H1 (cell line): ENCODE measurements around the gene GIPC1. TPM values are rescaled to one million over a fixed set of nuclear protein-coding genes. Genes with fewer than 3 reads are reported as not detected.

Experiments used
- CTCF ChIA-PET: fragments of 300-600 bp; sonication (Branson Sonifier 250); formaldehyde crosslinking; loops from one replicate; lab custom pipeline; 2021; ENCODE audit not compliant: partially characterized antibody; lab: Charles Lee
- POLR2A ChIA-PET: fragments of 300-600 bp; sonication (Branson Sonifier 250); formaldehyde crosslinking; loops from one replicate; lab custom pipeline; 2021; ENCODE audit warnings: inconsistent platforms; ENCODE audit not compliant: partially characterized antibody; lab: Charles Lee
- DNase-seq, 2 experiments: peaks; one replicate each; pipeline versions ENCODE4 v3.0.0 to v3.0.0-alpha.2; 2010 to 2022; ENCODE audit warnings: low spot score in 2 of 2, low read depth in 1 of 2, mixed read lengths in 1 of 2
- FAIRE-seq: peaks from 2 replicates; lab custom pipeline; 2011; peaks lifted over from hg19 to GRCh38; lab: Jason Lieb, UNC
- H2AFZ ChIP-seq: 2 replicates; pipeline ENCODE4 v1.8.1; 2012; ENCODE audit warnings: low read length, inconsistent platforms
- H2AK5ac ChIP-seq: 2 replicates; pipeline ENCODE4 v1.6.1; 2013; ENCODE audit warnings: low read depth, low read length
- H2BK120ac ChIP-seq: replicated peaks from 2 replicates; pipeline ENCODE3; 2013; ENCODE audit warnings: low read depth, low read length, inconsistent platforms
- H2BK12ac ChIP-seq: 2 replicates; pipeline ENCODE4 v1.6.1; 2013; ENCODE audit warnings: low read depth, low read length
- H2BK15ac ChIP-seq: 2 replicates; pipeline ENCODE4 v1.6.1; 2013; ENCODE audit warnings: low read length
- H2BK20ac ChIP-seq: 2 replicates; pipeline ENCODE4 v1.6.1; 2013; ENCODE audit warnings: low read length
- H2BK5ac ChIP-seq: 2 replicates; pipeline ENCODE4 v1.6.1; 2013; ENCODE audit warnings: low read depth, low read length
- H3K14ac ChIP-seq: 2 replicates; pipeline ENCODE4 v1.6.1; 2013; ENCODE audit warnings: inconsistent platforms; ENCODE audit not compliant: insufficient read length
- H3K18ac ChIP-seq: 2 replicates; pipeline ENCODE4 v1.6.1; 2013; ENCODE audit warnings: low read length; ENCODE audit errors: extremely low read depth
- H3K23ac ChIP-seq: 2 replicates; pipeline ENCODE4 v1.6.1; 2013; ENCODE audit warnings: inconsistent platforms; ENCODE audit not compliant: insufficient read length
- H3K23me2 ChIP-seq: 2 replicates; pipeline ENCODE4 v1.6.1; 2013; ENCODE audit warnings: low read depth, low read length
- H3K27ac ChIP-seq: 2 replicates; pipeline ENCODE4 v1.6.1; 2011; ENCODE audit warnings: low read depth, low read length, inconsistent platforms
- H3K27me3 ChIP-seq, 4 experiments: replicated peaks in 1 of 4; 1 replicate in 1 of 4; 2 replicates in 3 of 4; pipeline versions ENCODE4 v1.6.1 to v1.8.1; 2011 to 2013; ENCODE audit warnings: low read length in 3 of 4, mild to moderate bottlenecking in 3 of 4, inconsistent platforms in 2 of 4, mixed read lengths in 2 of 4, moderate library complexity in 1 of 4; ENCODE audit not compliant: control insufficient read depth in 3 of 4, insufficient read depth in 3 of 4; ENCODE audit errors: extremely low read depth in 1 of 4
- H3K36me3 ChIP-seq, 4 experiments: 2 replicates each; pipeline versions ENCODE4 v1.6.1 to v1.8.1; 2011 to 2013; ENCODE audit warnings: mild to moderate bottlenecking in 4 of 4, low read length in 3 of 4, moderate library complexity in 2 of 4, control low read depth in 1 of 4, inconsistent platforms in 1 of 4; ENCODE audit not compliant: insufficient read depth in 4 of 4, control insufficient read depth in 2 of 4
- H3K4ac ChIP-seq: replicated peaks from 2 replicates; pipeline ENCODE3; 2013; ENCODE audit warnings: low read length, low read depth, mixed read lengths, inconsistent platforms; ENCODE audit not compliant: insufficient read length
- H3K4me1 ChIP-seq, 4 experiments: replicated peaks in 1 of 4; 1 replicate in 1 of 4; 2 replicates in 3 of 4; pipeline versions ENCODE4 v1.6.1 to v1.8.1; 2011 to 2013; ENCODE audit warnings: low read length in 3 of 4, inconsistent platforms in 2 of 4, mixed read lengths in 1 of 4; ENCODE audit not compliant: insufficient read depth in 4 of 4, control insufficient read depth in 3 of 4
- H3K4me2 ChIP-seq, 2 experiments: 2 replicates each; pipeline versions ENCODE4 v1.6.1 to v1.8.1; 2011 to 2013; ENCODE audit warnings: low read depth in 2 of 2, low read length in 2 of 2, control low read depth in 1 of 2, inconsistent platforms in 1 of 2, mild to moderate bottlenecking in 1 of 2; ENCODE audit not compliant: insufficient read depth in 1 of 2
- H3K4me3 ChIP-seq, 4 experiments: fragments of 200-600, 300-600 bp in 1 of 4; sonication (generic), shearing (Covaris generic), sonication (Bioruptor Twin) in 1 of 4; 2 replicates each; pipeline versions ENCODE4 v1.5.1 to v1.8.1; 2011 to 2016; ENCODE audit warnings: low read length in 4 of 4, low read depth in 3 of 4, control low read depth in 2 of 4, inconsistent platforms in 2 of 4, mild to moderate bottlenecking in 2 of 4, mixed read lengths in 1 of 4, moderate library complexity in 1 of 4; ENCODE audit not compliant: insufficient read depth in 2 of 4; ENCODE audit errors: extremely low read depth in 1 of 4
- H3K56ac ChIP-seq: replicated peaks from 2 replicates; pipeline ENCODE3; 2013; ENCODE audit warnings: low read depth, mild to moderate bottlenecking, mixed read lengths, low read length, inconsistent platforms; ENCODE audit not compliant: insufficient read length
- H3K79me1 ChIP-seq: 2 replicates; pipeline ENCODE4 v1.6.1; 2013; ENCODE audit warnings: low read depth, low read length, control low read depth
- H3K79me2 ChIP-seq, 2 experiments: 2 replicates each; pipeline versions ENCODE4 v1.6.1 to v1.8.1; 2012 to 2013; ENCODE audit warnings: low read length in 2 of 2, mild to moderate bottlenecking in 2 of 2, inconsistent platforms in 1 of 2; ENCODE audit not compliant: insufficient read depth in 2 of 2, control insufficient read depth in 1 of 2
- H3K9ac ChIP-seq, 4 experiments: replicated peaks in 1 of 4; 1 replicate in 1 of 4; 2 replicates in 3 of 4; pipeline versions ENCODE4 v1.6.1 to v1.8.1; 2011 to 2013; ENCODE audit warnings: low read depth in 3 of 4, low read length in 3 of 4, control low read depth in 2 of 4, mild to moderate bottlenecking in 2 of 4, moderate library complexity in 2 of 4, inconsistent platforms in 1 of 4; ENCODE audit errors: extremely low read depth in 1 of 4
- H3K9me3 ChIP-seq, 2 experiments: 2 replicates each; pipeline versions ENCODE4 v1.6.1 to v1.8.1; 2012 to 2013; ENCODE audit warnings: mild to moderate bottlenecking in 2 of 2, moderate library complexity in 2 of 2, control low read depth in 1 of 2, inconsistent platforms in 1 of 2, low read depth in 1 of 2, low read length in 1 of 2, mixed read lengths in 1 of 2; ENCODE audit not compliant: insufficient read depth in 2 of 2
- H4K20me1 ChIP-seq, 2 experiments: replicated peaks in 1 of 2; 2 replicates each; pipeline versions ENCODE3 to v1.8.1; 2011 to 2013; ENCODE audit warnings: inconsistent platforms in 2 of 2, low read length in 2 of 2, mild to moderate bottlenecking in 1 of 2; ENCODE audit not compliant: insufficient read depth in 2 of 2, control insufficient read depth in 1 of 2
- H4K5ac ChIP-seq: 2 replicates; pipeline ENCODE4 v1.6.1; 2013; ENCODE audit warnings: low read length, low read depth, mixed read lengths, inconsistent platforms; ENCODE audit not compliant: insufficient read length
- H4K8ac ChIP-seq: 2 replicates; pipeline ENCODE4 v1.8.0; 2013; ENCODE audit warnings: mild to moderate bottlenecking, moderate library complexity, low read length, inconsistent platforms; ENCODE audit not compliant: insufficient read depth; ENCODE audit errors: extremely low read depth
- H4K91ac ChIP-seq: replicated peaks from 2 replicates; pipeline ENCODE3; 2013; ENCODE audit warnings: low read length, mixed read lengths, inconsistent platforms; ENCODE audit not compliant: insufficient read length
- ASH2L ChIP-seq: fragments of 200-600, 300-600 bp; sonication (generic); IDR thresholded peaks from one replicate; pipeline ENCODE4 v1.7.1; 2017; ENCODE audit warnings: low read length
- ATF3 ChIP-seq: IDR thresholded peaks from 2 replicates; pipeline ENCODE4 v1.6.1; 2011; ENCODE audit warnings: low read depth, mild to moderate bottlenecking, low read length; ENCODE audit not compliant: insufficient read depth
- BACH1 ChIP-seq: IDR thresholded peaks from 2 replicates; pipeline ENCODE4 v1.6.1; 2012; ENCODE audit warnings: low read length, improper control_type of control experiment
- CTCF ChIP-seq, 3 experiments: IDR thresholded peaks; 1 replicate in 2 of 3; 2 replicates in 1 of 3; pipeline versions ENCODE4 v1.5.1 to v1.6.1; 2011; ENCODE audit warnings: low read length in 3 of 3, mild to moderate bottlenecking in 3 of 3, inconsistent platforms in 2 of 3, low read depth in 1 of 3, moderate library complexity in 1 of 3; ENCODE audit not compliant: insufficient read depth in 1 of 3; ENCODE audit errors: control extremely low read depth in 1 of 3
- RAD21 ChIP-seq, 2 experiments: IDR thresholded peaks in 1 of 2; conservative IDR thresholded peaks in 1 of 2; 2 replicates each; pipeline ENCODE4 v1.6.1; 2011; ENCODE audit warnings: low read depth in 2 of 2, low read length in 2 of 2, improper control_type of control experiment in 1 of 2, inconsistent platforms in 1 of 2, mild to moderate bottlenecking in 1 of 2, moderate library complexity in 1 of 2
- RNF2 ChIP-seq: fragments of 200-900, 300-1000 bp; sonication (generic); IDR thresholded peaks from 2 replicates; pipeline ENCODE4 v1.7.1; 2016; ENCODE audit warnings: borderline replicate concordance, low read depth, mild to moderate bottlenecking, antibody characterized with exemption, low read length; ENCODE audit not compliant: poor library complexity, severe bottlenecking; ENCODE audit errors: missing control alignments
- RXRA ChIP-seq: IDR thresholded peaks from 2 replicates; pipeline ENCODE4 v1.6.1; 2011; ENCODE audit warnings: low read depth, mild to moderate bottlenecking, low read length, moderate library complexity; ENCODE audit not compliant: insufficient read depth
- WGBS, 2 experiments: shearing (Covaris generic) in 1 of 2; methylation state at CpG; one replicate each; pipeline versions ENCODE4 v1.1.6 to v1.1.7; 2013 to 2015; ENCODE audit warnings: low lambda C conversion rate in 2 of 2, mixed read lengths in 2 of 2, inconsistent platforms in 1 of 2, low coverage in 1 of 2, missing lambda C conversion rate in 1 of 2; ENCODE audit not compliant: insufficient replicate concordance in 2 of 2, insufficient coverage in 1 of 2, insufficient read length in 1 of 2; ENCODE audit errors: extremely low coverage in 1 of 2, missing lambda C conversion rate in 1 of 2; 5-methylcytosine and 5-hydroxymethylcytosine counted together
- polyA plus RNA-seq, 7 experiments: library from polyadenylated mRNA; depleted of rRNA in 3 of 7; stranded (reverse) in 5 of 7; unstranded in 2 of 7; fragments of >200 nt in 5 of 7; fragments of 200-250 nt in 2 of 7; gene quantifications; 1 replicate in 5 of 7; 2 replicates in 1 of 7; 4 replicates in 1 of 7; pipeline versions ENCODE4 v1.2.1 to v1.2.3, GENCODE V29; 2011 to 2013; ENCODE audit warnings: missing spikeins in 2 of 7, mixed read lengths in 2 of 7
- total RNA-seq: library from RNA; stranded (reverse); fragmentation: NEBNext Ultra II Directional; extraction: Animal tissue kit (Norgen Biotek cat#: 25700); gene quantifications from 2 replicates; pipeline ENCODE4 v1.2.1, GENCODE V29; 2021

The GIPC1 gene
- total and polyA plus RNA-seq, 2 of the 8 experiments (the other 6 are each of a cell fraction or from before 2014, with no cell fraction given): 65.6 to 72.0 TPM

GRCh38 chr19:14450168-14450874, 45.6 kb downstream of the GIPC1 start:
- no peak overlapping the region for H4K8ac ChIP-seq
- no peaks in the 10 kb centered on the region for H3K27me3 ChIP-seq
- no peak overlapping the region for H3K23ac ChIP-seq
- H3K56ac ChIP-seq: no peak overlapping the region
- CTCF ChIA-PET: interaction anchor here (0.6 to 2.8 kb wide), 5 partner anchors 16 to 30 kb away, joined by 3 to 20 read pairs (median 5); partner anchors contain the start of genes PKN1 and PTGER1
- H3K23me2 ChIP-seq: no peaks in the 10 kb centered on the region; the same call in 1 of the 2 replicates
- H2BK20ac ChIP-seq: 0 out of 2 replicates have a peak overlapping the region, but pooled peaks have one; percentile 13
- H3K27ac ChIP-seq: no peak overlapping the region
- no peak overlapping the region for H4K5ac ChIP-seq
- H2BK5ac ChIP-seq: peak overlapping the region; percentile 52; the same call in 1 of the 2 replicates
- H3K18ac ChIP-seq: no peak overlapping the region; the same call in 1 of the 2 replicates
- peak overlapping the region; percentile 1; the same call in 1 of the 2 replicates for H2BK12ac ChIP-seq
- H3K36me3 ChIP-seq: peaks cover 10 to 46% (median 27%) of the 10 kb centered on the region in 4 experiments; a peak in 6 of 8 replicates
- FAIRE-seq (no peak), DNase-seq (peak; percentile 94 to 99)
- H4K20me1 ChIP-seq: peaks cover 6 to 7% of the 10 kb centered on the region in 2 experiments
- H3K4me2 ChIP-seq: no peak overlapping the region
- no peak overlapping the region for H3K4ac ChIP-seq
- H2BK15ac ChIP-seq: no peak overlapping the region
- no peak overlapping the region for H3K4me3 ChIP-seq
- H3K79me1 ChIP-seq: peaks cover 2% of the 10 kb centered on the region; the same call in 1 of the 2 replicates
- no peaks in the 10 kb centered on the region for H3K9me3 ChIP-seq
- no peaks in the 10 kb centered on the region for H3K79me2 ChIP-seq
- POLR2A ChIA-PET: interaction anchor here (0.6 to 2.7 kb wide), 10 partner anchors 11 to 76 kb away, joined by 3 to 10 read pairs (median 4); partner anchors contain the start of gene PTGER1
- no peak overlapping the region for H2AFZ ChIP-seq
- no peak overlapping the region for H2BK120ac ChIP-seq
- peak overlapping the region; percentile 26; the same call in 1 of the 2 replicates for H2AK5ac ChIP-seq
- WGBS, 2 experiments: 76% methylated on average over 25 of the region's 30 CpGs; no CpG with 5 or more reads in 1 of the 2 experiments
- H4K91ac ChIP-seq: no peak overlapping the region
- peaks cover 0 to 4% (median 0%) of the 10 kb centered on the region in 4 experiments; a peak in 1 of 7 replicates for H3K4me1 ChIP-seq
- no peak overlapping the region for H3K14ac ChIP-seq
- no peak overlapping the region for H3K9ac ChIP-seq
- TF ChIP-seq RXRA: no peak
- TF ChIP-seq ASH2L: no peak
- TF ChIP-seq CTCF (IDR thresholded peaks at IDR 0.05; ENCODE audit: control extremely low read depth in 1 of 3, insufficient read depth in 1 of 3, low read depth in 1 of 3, low read length in 3 of 3): no peak
- TF ChIP-seq RNF2: no peak
- TF ChIP-seq BACH1: no peak
- TF ChIP-seq ATF3: no peak
- no peak for TF ChIP-seq RAD21 (IDR thresholded peaks at IDR 0.05 in 1 of 2, conservative IDR thresholded peaks at IDR 0.05 in 1 of 2; ENCODE audit: low read depth in 2 of 2, low read length in 2 of 2)
